K562 (cell line): ENCODE results near the gene TPCN1. TPM values are rescaled to one million over a fixed set of nuclear protein-coding genes. Genes with fewer than 3 reads are reported as not detected.

ENCODE experiments used
- ATAC-seq: fragments of 200-7000 bp; cut with Tn5 transposase; 3 replicates; pipeline ENCODE4 v1.9.1; 2020; ENCODE audit warnings: moderate library complexity
- BruUV-seq: library from RNA; stranded (reverse); fragments of 400-500 nt; replicated peaks from 2 replicates; lab custom pipeline; 2021; lab: Mats Ljungman, UMichigan
- CTCF ChIA-PET: fragments of 300-600 bp; formaldehyde crosslinking; extraction: SDS; loops from one replicate; lab custom pipeline; 2021; ENCODE audit warnings: low intra/inter-chr PET ratio; lab: Yijun Ruan, JAX
- POLR2A ChIA-PET: fragments of 300-600, 350-650 bp; sonication (Branson Sonifier 250); formaldehyde crosslinking; extraction: SDS; loops from one replicate; lab custom pipeline; 2021; ENCODE audit warnings: antibody characterized with exemption, inconsistent platforms; lab: Yijun Ruan, JAX
- DNase-seq, 4 experiments: peaks; one replicate each; pipeline versions ENCODE4 v3.0.0 to v3.0.0-alpha.2; 2011 to 2018; ENCODE audit warnings: low spot score in 3 of 4, mixed read lengths in 3 of 4; ENCODE audit errors: extremely low read depth in 1 of 4
- FAIRE-seq: peaks from 2 replicates; lab custom pipeline; 2011; peaks lifted over from hg19 to GRCh38; lab: Jason Lieb, UNC
- H2AFZ ChIP-seq: 2 replicates; pipeline ENCODE4 v1.6.0; 2011; ENCODE audit warnings: low read depth, low read length, control low read depth, inconsistent platforms
- H3K27ac ChIP-seq: fragments of 200-600 bp; 3 replicates; pipeline ENCODE4 v1.8.0; 2011; ENCODE audit warnings: low read depth, mild to moderate bottlenecking, control low read depth, inconsistent platforms, low read length, moderate library complexity, mixed read lengths; ENCODE audit errors: extremely low read depth
- H3K27me3 ChIP-seq, 2 experiments: fragments of 300-600 bp in 1 of 2; 2 replicates in 1 of 2; 3 replicates in 1 of 2; pipeline versions ENCODE4 v1.6.0 to v1.8.0; 2011; ENCODE audit warnings: inconsistent platforms in 2 of 2, low read length in 2 of 2, mild to moderate bottlenecking in 1 of 2, mixed read lengths in 1 of 2, moderate library complexity in 1 of 2; ENCODE audit not compliant: control insufficient read depth in 2 of 2, insufficient read depth in 2 of 2
- H3K36me3 ChIP-seq: fragments of 300-600 bp; 3 replicates; pipeline ENCODE4 v1.8.0; 2011; ENCODE audit warnings: mild to moderate bottlenecking, low read length, inconsistent platforms; ENCODE audit not compliant: control insufficient read depth, insufficient read depth
- H3K4me1 ChIP-seq, 2 experiments: fragments of 200-600 bp in 1 of 2; replicated peaks in 1 of 2; 2 replicates in 1 of 2; 3 replicates in 1 of 2; pipeline versions ENCODE4 v1.5.1 to v1.8.0; 2011; ENCODE audit warnings: inconsistent platforms in 2 of 2, low read length in 2 of 2, mild to moderate bottlenecking in 1 of 2, mixed read lengths in 1 of 2, moderate library complexity in 1 of 2; ENCODE audit not compliant: control insufficient read depth in 2 of 2, insufficient read depth in 2 of 2
- H3K4me2 ChIP-seq: 2 replicates; pipeline ENCODE4 v1.6.1; 2011; ENCODE audit warnings: low read length, control low read depth, inconsistent platforms, mixed read lengths; ENCODE audit not compliant: insufficient read depth
- H3K4me3 ChIP-seq: fragments of 200-600 bp; sonication (generic), shearing (Covaris generic); 2 replicates; pipeline ENCODE4 v1.5.1; 2016; ENCODE audit warnings: control low read depth, inconsistent platforms
- H3K79me2 ChIP-seq: fragments of 200-600 bp; 3 replicates; pipeline ENCODE4 v1.8.0; 2011; ENCODE audit warnings: low read length, inconsistent platforms; ENCODE audit not compliant: control insufficient read depth, insufficient read depth
- H3K9ac ChIP-seq, 2 experiments: 2 replicates each; pipeline versions ENCODE4 v1.6.0 to v1.6.1; 2011; ENCODE audit warnings: low read depth in 2 of 2, low read length in 2 of 2, control low read depth in 1 of 2, inconsistent platforms in 1 of 2, mild to moderate bottlenecking in 1 of 2, mixed read lengths in 1 of 2; ENCODE audit not compliant: insufficient read depth in 1 of 2
- H3K9me1 ChIP-seq: one replicate; pipeline ENCODE4 v1.6.0; 2011; ENCODE audit warnings: inconsistent platforms, mild to moderate bottlenecking, low read length, moderate library complexity; ENCODE audit not compliant: control insufficient read depth, insufficient read depth
- H3K9me3 ChIP-seq: replicated peaks from 2 replicates; pipeline ENCODE4 v1.5.1; 2011; ENCODE audit warnings: low read depth, low read length, inconsistent platforms; ENCODE audit not compliant: control insufficient read depth, insufficient read depth
- H4K20me1 ChIP-seq: replicated peaks from 2 replicates; pipeline ENCODE4 v1.6.1; 2011; ENCODE audit warnings: low read length, inconsistent platforms, mixed read lengths; ENCODE audit not compliant: control insufficient read depth, insufficient read depth
- E2F3 ChIP-seq: fragments of 250-450 bp; sonication (Bioruptor Pico); IDR thresholded peaks from 2 replicates; pipeline ENCODE4 v1.4.0; 2020; ENCODE audit warnings: mild to moderate bottlenecking
- FOXA1 ChIP-seq: fragments of 450-650 bp; IDR thresholded peaks from 2 replicates; pipeline ENCODE4 v1.6.1; 2016; ENCODE audit warnings: mild to moderate bottlenecking, borderline replicate concordance
- HNRNPUL1 ChIP-seq: fragments of 200-400 bp; formaldehyde crosslinking; IDR thresholded peaks from 2 replicates; pipeline ENCODE4 v1.6.1; 2017; ENCODE audit warnings: low read length
- NRF1 ChIP-seq, 2 experiments: fragments of 450-650 bp; IDR thresholded peaks in 1 of 2; conservative IDR thresholded peaks in 1 of 2; 2 replicates each; pipeline ENCODE4 v1.6.1; 2014; ENCODE audit warnings: mild to moderate bottlenecking in 2 of 2
- PTTG1 ChIP-seq: fragments of 450-650 bp; IDR thresholded peaks from 2 replicates; pipeline ENCODE4 v1.6.1; 2016; ENCODE audit warnings: low read depth, mild to moderate bottlenecking, missing genetic modification characterization, missing compliant biosample characterization
- RBM15 ChIP-seq: fragments of 200-400 bp; formaldehyde crosslinking; IDR thresholded peaks from 2 replicates; pipeline ENCODE4 v1.6.1; 2018; ENCODE audit warnings: mild to moderate bottlenecking, low read length, moderate library complexity; ENCODE audit not compliant: insufficient read depth
- SAFB ChIP-seq: fragments of 200-400 bp; formaldehyde crosslinking; IDR thresholded peaks from 2 replicates; pipeline ENCODE4 v1.6.1; 2017; ENCODE audit warnings: low read depth, low read length, borderline replicate concordance
- SREBF1 ChIP-seq: fragments of 150-350 bp; IDR thresholded peaks from 2 replicates; pipeline ENCODE4 v1.6.1; 2014; ENCODE audit warnings: antibody characterized with exemption, low read depth, low read length, borderline replicate concordance
- WGBS: fragments of 100-300 bp; shearing (Covaris generic); methylation state at CpG from one replicate; pipeline ENCODE4 v1.1.6; 2016; ENCODE audit warnings: low coverage, mixed read lengths; ENCODE audit not compliant: insufficient coverage; ENCODE audit errors: missing lambda C conversion rate; 5-methylcytosine and 5-hydroxymethylcytosine counted together
- in situ Hi-C: fragments of 300-500 bp; cut with MboI; formaldehyde crosslinking; loops from 4 replicates; pipeline ENCODE4 v1.15.0; 2018; ENCODE audit warnings: inconsistent platforms, mixed read lengths
- intact Hi-C: fragments of 100-400 bp; cut with micrococcal nuclease; formaldehyde crosslinking; loops from 2 replicates; pipeline ENCODE4 v1.14.2; 2022
- polyA plus RNA-seq, 8 experiments: library from polyadenylated mRNA; depleted of rRNA in 4 of 8; stranded (reverse) in 5 of 8; unstranded in 3 of 8; fragments of >200 nt; fragmentation: Nextera tagmentation in 2 of 8; fragmentation: Illumina TruSeq in 1 of 8; extraction: Ambion mirVana in 2 of 8; extraction: Trizol in 1 of 8; gene quantifications; 2 replicates each; pipeline versions ENCODE4 v1.2.1 to v1.2.3, GENCODE V29; 2011 to 2014; ENCODE audit warnings: inconsistent platforms in 1 of 8, missing spikeins in 1 of 8
- total RNA-seq, 7 experiments: library from RNA; depleted of rRNA in 6 of 7; stranded (reverse); fragments of >200 nt in 6 of 7; fragmentation: Illumina TruSeq in 2 of 7; extraction: Trizol in 2 of 7; gene quantifications; 2 replicates each; pipeline versions ENCODE4 v1.2.1 to v1.2.3, GENCODE V29; 2011 to 2021; ENCODE audit warnings: low replicate concordance in 1 of 7
- TF ChIP-seq, protein P1 (sequence below): fragments of 250-450 bp; sonication (Bioruptor Pico); IDR thresholded peaks from 2 replicates; pipeline ENCODE4 v1.5.0; 2021; ENCODE audit warnings: mild to moderate bottlenecking, borderline replicate concordance
- TF ChIP-seq, protein P2 (sequence below): fragments of 450-650 bp; IDR thresholded peaks from 2 replicates; pipeline ENCODE4 v1.7.1; 2018; ENCODE audit warnings: mild to moderate bottlenecking, low read depth; ENCODE audit not compliant: partially characterized antibody

TPCN1 gene
- total and polyA plus RNA-seq, 9 of the 15 experiments (the other 6 are each of a cell fraction or from before 2014, with no cell fraction given) = 0.80 to 23.8 (median 7.4) TPM

DNA sequence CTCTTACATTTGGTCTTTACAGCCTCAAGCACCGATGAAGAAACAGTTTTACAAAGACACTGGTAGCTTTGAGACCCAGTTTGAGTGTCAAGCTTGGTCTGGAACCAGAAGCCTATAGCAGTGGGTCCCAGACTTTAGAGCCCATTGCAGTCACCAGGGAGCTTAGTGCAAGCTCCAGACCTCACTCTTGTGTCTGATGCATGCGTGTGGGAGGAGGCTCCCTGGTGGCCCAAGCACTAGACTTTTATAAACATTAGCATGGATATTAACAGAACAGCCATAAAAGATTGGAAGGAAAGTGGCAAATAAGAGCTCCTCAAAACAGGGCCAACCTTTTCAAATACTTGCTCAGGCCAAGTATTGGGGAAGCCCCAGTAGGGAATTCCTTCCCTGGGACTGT lies 68.1 kb downstream of the TPCN1 start:
- BruUV-seq = no TSS peak
- H3K4me1 ChIP-seq = peaks cover 0 to 16% of the 10 kb centered on the region in 2 experiments; a peak in 1 of 5 replicates
- no peak for FAIRE-seq

More for the DNA sequence above, 68.1 kb downstream of the TPCN1 start:
- no peak overlapping the region for H3K27ac ChIP-seq
- intact Hi-C loops = loop anchor here (5.0 kb wide), 1 partner anchor 92 kb away; no protein-coding TSS in a partner anchor
- peaks cover 48% of the 10 kb centered on the region; the same call in 2 of the 3 replicates for H3K36me3 ChIP-seq
- WGBS = 77% methylated on average over 2 of the region's 2 CpGs
- H3K9me1 ChIP-seq = no peaks in the 10 kb centered on the region
- no peaks in the 10 kb centered on the region for H4K20me1 ChIP-seq
- no peak overlapping the region for H3K4me2 ChIP-seq
- ChIA-PET CTCF (no interaction called here), POLR2A (interaction anchor here (0.7 to 1.1 kb wide), 2 partner anchors 20 to 405 kb away, joined by 3 read pairs; no protein-coding TSS in a partner anchor)
- no peak for TF ChIP-seq NRF1 (conservative IDR thresholded peaks at IDR 0.05 in 1 of 2, IDR thresholded peaks at IDR 0.05 in 1 of 2)
- no peak for TF ChIP-seq PTTG1 (tag)
- no peak for TF ChIP-seq E2F3
- no peak for TF ChIP-seq RBM15
- no peak for TF ChIP-seq FOXA1
- TF ChIP-seq, protein P1, sequence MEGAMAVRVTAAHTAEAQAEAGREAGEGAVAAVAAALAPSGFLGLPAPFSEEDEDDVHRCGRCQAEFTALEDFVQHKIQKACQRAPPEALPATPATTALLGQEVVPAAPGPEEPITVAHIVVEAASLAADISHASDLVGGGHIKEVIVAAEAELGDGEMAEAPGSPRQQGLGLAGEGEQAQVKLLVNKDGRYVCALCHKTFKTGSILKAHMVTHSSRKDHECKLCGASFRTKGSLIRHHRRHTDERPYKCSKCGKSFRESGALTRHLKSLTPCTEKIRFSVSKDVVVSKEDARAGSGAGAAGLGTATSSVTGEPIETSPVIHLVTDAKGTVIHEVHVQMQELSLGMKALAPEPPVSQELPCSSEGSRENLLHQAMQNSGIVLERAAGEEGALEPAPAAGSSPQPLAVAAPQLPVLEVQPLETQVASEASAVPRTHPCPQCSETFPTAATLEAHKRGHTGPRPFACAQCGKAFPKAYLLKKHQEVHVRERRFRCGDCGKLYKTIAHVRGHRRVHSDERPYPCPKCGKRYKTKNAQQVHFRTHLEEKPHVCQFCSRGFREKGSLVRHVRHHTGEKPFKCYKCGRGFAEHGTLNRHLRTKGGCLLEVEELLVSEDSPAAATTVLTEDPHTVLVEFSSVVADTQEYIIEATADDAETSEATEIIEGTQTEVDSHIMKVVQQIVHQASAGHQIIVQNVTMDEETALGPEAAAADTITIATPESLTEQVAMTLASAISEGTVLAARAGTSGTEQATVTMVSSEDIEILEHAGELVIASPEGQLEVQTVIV (CRISPR knock-in tag) = no peak
- TF ChIP-seq SAFB = no peak
- no peak for TF ChIP-seq SREBF1
- TF ChIP-seq HNRNPUL1 = no peak
- TF ChIP-seq, protein P2, sequence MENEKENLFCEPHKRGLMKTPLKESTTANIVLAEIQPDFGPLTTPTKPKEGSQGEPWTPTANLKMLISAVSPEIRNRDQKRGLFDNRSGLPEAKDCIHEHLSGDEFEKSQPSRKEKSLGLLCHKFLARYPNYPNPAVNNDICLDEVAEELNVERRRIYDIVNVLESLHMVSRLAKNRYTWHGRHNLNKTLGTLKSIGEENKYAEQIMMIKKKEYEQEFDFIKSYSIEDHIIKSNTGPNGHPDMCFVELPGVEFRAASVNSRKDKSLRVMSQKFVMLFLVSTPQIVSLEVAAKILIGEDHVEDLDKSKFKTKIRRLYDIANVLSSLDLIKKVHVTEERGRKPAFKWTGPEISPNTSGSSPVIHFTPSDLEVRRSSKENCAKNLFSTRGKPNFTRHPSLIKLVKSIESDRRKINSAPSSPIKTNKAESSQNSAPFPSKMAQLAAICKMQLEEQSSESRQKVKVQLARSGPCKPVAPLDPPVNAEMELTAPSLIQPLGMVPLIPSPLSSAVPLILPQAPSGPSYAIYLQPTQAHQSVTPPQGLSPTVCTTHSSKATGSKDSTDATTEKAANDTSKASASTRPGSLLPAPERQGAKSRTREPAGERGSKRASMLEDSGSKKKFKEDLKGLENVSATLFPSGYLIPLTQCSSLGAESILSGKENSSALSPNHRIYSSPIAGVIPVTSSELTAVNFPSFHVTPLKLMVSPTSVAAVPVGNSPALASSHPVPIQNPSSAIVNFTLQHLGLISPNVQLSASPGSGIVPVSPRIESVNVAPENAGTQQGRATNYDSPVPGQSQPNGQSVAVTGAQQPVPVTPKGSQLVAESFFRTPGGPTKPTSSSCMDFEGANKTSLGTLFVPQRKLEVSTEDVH = no peak
- H2AFZ ChIP-seq = no peak overlapping the region
- H3K4me3 ChIP-seq = no peak overlapping the region
- in situ Hi-C loops = no loop called here
- DNase-seq (no peak), ATAC-seq (no peak)
- no peak overlapping the region for H3K9ac ChIP-seq
- H3K79me2 ChIP-seq = no peaks in the 10 kb centered on the region
- H3K9me3 ChIP-seq = no peaks in the 10 kb centered on the region
- no peaks in the 10 kb centered on the region for H3K27me3 ChIP-seq
